ENCODE data around the gene GALK1. TPM values are rescaled to one million over a fixed set of nuclear protein-coding genes. Genes with fewer than 3 reads are reported as not detected.

GALK1 gene
- total and polyA plus RNA-seq, 9 of the 15 experiments (the other 6 are each of a cell fraction or from before 2014, with no cell fraction given): 0.45 to 51.6 (median 17.4) TPM

- TF ChIP-seq USF2 (CRISPR knock-in tag; IDR thresholded peaks at IDR 0.05): no peak; the same call in 1 of the 2 replicates
- no peak for TF ChIP-seq ZKSCAN1 (IDR thresholded peaks at IDR 0.05; ENCODE audit: low read depth, low read length)
- no peak for TF ChIP-seq PTRF (tag; IDR thresholded peaks at IDR 0.05)
- no peak for TF ChIP-seq JUN (IDR thresholded peaks at IDR 0.05; ENCODE audit: borderline replicate concordance, low read depth, low read length)
- TF ChIP-seq JUN (CRISPR knock-in tag; IDR thresholded peaks at IDR 0.05; ENCODE audit: borderline replicate concordance): peak; percentile 20; the same call in 1 of the 2 replicates
- TF ChIP-seq ZNF449 (CRISPR knock-in tag; IDR thresholded peaks at IDR 0.05): no peak
- TF ChIP-seq HDAC2 (IDR thresholded peaks at IDR 0.05): no peak
- TF ChIP-seq CUX1 (CRISPR knock-in tag; IDR thresholded peaks at IDR 0.05): no peak; the same call in 1 of the 2 replicates
- no peak; a peak in 1 of 4 replicates for TF ChIP-seq HDAC1 (IDR thresholded peaks at IDR 0.05)
- TF ChIP-seq BRF2 (IDR thresholded peaks at IDR 0.05; ENCODE audit: borderline replicate concordance, insufficient read depth, insufficient read length): no peak
- no peak for TF ChIP-seq SMARCA4 (IDR thresholded peaks at IDR 0.05)
- TF ChIP-seq ELK1 (CRISPR knock-in tag; IDR thresholded peaks at IDR 0.05): no peak
- no peak for TF ChIP-seq ZC3H11A (IDR thresholded peaks at IDR 0.05; ENCODE audit: low read depth, low read length)
- no peak for TF ChIP-seq ZNF695 (CRISPR knock-in tag; IDR thresholded peaks at IDR 0.05)
- TF ChIP-seq ZNF639 (CRISPR knock-in tag; conservative IDR thresholded peaks at IDR 0.05 in 1 of 2, IDR thresholded peaks at IDR 0.05 in 1 of 2): peak in 1 of 2 experiments; percentile 58; a peak in 1 of 4 replicates
- TF ChIP-seq E2F3 (CRISPR knock-in tag; IDR thresholded peaks at IDR 0.05): no peak
- TF ChIP-seq MIER1 (IDR thresholded peaks at IDR 0.05; ENCODE audit: low read depth): no peak
These were observed 19.6 kb upstream of the GALK1 start, which contains the start of gene UNK (continued) for GRCh38 chr17:75784473-75785015.

All from K562 (cell line).